Germinal center (tissue), 1 donor: ENCODE data around the gene MYADML2.

ENCODE experiments used
- DNase-seq: peaks from one replicate; pipeline ENCODE4 v3.0.0; 2012; ENCODE audit warnings: mixed read lengths, low spot score

Gene MYADML2

DNA sequence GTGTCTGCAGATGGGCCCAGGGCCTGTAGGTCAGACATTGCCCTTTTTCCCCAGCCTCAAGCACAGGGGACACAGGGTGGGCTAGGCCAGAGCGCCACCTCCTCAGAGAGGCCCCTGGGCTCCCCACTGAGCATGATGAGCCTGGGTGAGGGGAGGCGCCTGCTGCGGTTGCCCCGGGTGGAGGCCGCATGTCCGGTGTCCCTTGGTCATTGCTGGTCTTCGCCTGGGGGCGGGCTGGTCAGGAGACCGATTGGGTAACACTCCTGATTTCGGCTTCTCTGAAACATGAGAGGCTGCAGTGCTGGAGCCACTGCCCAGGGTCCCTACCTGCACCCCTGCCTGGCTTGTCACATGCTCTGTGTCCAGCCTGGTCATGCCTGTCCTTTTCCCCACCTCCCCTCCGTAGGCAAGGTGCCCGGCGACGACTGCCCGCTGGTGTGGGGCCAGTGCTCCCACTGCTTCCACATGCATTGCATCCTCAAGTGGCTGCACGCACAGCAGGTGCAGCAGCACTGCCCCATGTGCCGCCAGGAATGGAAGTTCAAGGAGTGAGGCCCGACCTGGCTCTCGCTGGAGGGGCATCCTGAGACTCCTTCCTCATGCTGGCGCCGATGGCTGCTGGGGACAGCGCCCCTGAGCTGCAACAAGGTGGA is 47.4 kb downstream of the MYADML2 start:
- DNase-seq = no peak

DNA sequence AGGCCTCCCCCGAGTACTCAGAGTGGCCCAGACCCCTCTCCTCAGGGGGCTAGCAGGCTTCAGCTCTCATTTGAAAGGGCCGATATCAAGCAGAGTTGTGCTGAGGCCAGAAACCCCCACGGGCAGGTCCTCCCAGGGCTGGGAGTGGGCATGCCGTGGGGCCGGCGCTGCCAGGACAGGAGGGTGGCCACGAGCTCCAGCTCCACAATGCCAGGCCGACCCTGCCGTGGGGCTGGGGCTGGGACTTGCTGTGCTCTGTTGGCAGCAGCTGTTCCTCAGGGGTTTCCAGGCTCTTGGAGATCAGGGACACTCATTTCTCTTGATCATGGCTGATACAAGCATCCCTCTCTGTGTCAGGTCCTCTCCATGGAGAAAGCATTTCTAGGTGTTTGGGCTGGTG is 48.1 kb downstream of the MYADML2 start:
- no peak for DNase-seq

DNA sequence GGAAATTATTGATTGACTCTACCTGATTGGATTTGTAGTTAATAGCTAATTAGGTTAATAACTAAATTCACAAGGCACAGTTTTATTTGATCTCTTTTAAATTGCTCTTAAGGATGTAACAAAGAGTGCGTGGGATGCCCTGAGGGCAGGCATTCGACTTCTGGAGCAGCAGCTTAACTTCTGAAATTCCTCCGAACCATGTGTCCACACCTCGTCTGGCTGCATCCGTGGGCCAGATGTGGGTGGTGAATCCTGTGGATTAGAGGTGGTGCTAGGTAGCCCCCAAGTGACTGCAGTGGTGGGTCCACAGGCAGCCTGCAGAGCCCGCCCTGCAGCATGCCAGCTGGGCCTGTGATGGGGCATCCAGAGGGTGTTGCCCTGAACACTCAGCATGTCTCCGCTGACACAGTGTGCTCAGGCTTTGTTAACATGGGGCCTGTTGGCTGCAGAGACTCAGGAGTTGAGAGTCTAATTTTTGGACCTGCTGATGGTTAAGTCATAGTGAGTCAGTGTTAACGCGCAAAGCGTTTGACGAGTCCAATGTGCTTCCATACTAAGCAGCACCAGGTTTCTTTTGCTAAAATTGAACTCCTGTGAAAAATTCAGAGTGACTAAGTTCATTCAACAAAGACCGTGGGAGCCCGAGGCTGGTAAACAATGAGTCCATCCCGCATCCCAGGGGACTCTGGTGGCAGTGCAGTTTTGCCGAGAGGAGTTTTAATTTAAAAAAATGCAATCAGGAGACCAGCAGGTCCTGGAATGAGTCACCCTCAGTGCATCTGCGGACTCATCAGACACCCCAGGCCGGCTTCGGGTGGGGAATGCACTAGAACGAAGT is 48.8 kb downstream of the MYADML2 start:
- no peak for DNase-seq

DNA sequence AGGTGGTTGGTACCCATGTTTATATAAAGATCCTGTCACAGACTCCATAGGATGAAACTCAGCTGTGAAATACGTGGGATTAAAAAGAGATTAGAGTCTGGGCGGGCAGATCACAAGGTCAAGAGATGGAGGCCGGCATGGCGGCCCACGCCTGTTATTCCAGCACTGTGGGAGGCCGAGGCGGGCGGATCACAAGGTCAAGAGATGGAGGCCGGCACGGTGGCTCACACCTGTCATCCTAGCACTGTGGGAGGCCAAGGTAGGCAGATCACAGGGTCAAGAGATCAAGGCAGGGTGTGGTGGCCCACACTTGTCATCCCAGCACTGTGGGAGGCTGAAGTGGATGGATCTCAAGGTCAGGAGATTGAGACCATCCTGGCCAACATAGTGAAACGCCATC is 51.6 kb downstream of the MYADML2 start:
- DNase-seq = no peak

DNA sequence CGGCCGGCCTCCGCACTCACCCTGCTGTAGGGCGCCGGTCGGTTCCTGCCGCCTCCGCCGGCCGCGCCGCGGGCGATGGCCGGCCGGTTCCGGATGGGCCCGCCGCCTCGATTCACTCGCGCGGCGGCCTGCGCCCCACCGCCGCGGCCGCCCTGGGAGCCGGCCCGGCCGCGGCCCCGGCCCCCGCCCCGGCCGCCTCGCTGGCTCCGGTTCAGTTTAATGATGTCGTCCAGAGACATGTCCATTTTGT is 55.8 kb downstream of the MYADML2 start:
- DNase-seq = no peak

DNA sequence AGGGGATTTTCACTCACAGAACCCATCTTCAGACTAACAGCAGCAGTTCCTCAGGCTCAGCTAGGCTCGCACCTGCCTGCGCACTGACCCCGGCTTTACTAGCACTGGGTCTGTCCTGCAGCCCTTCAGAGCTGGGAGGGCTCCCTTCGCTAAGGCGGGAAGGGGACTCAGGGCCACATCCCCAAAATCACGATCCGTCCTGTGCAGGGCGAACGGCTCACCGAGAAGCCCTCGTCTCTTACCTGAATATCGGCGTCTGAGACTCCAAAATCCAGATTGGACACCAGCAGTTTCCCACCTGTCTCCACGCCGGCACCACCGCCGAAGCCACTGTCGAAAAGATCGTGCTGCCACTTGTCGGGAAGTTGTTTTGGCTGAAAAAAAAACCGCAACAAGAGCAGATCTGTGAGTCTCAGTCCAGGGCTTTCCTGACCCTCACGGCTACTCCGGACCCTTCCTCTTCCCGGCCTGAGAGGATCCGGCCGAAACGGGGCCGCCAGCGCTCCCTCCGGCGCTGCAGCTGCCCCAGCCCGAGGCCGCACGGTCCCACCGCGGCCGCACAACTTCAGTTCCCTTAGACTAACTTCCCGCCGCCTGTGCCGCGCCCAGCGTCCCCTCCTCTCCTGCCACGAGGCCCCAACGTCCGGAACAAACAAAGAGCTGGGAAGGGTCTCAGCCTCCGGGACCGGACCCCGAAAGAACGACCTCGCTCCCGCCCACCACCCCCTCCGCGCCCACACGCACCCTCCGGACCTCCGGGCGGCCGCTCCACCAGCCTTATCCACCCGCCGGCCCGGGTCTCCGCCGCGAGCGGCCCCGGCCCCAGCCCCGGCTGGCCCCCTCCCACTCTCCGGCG is 56.4 kb downstream of the MYADML2 start:
- DNase-seq = peak; percentile 30
